ENCODE results near the gene TRAPPC3. TPM values are rescaled to one million over a fixed set of nuclear protein-coding genes. Genes with fewer than 3 reads are reported as not detected.
A peak's percentile ranks its signal among the peaks of the same experiment; 100 is the strongest.
"Not testable (repeated sequence)": the region's sequence is repeated elsewhere in the genome, so short reads cannot be mapped to it uniquely, and the experiment has no call there.

Gene TRAPPC3
- polyA plus RNA-seq, 3 donors from 2014 or later: 113 to 219 (median 129) TPM

DNA sequence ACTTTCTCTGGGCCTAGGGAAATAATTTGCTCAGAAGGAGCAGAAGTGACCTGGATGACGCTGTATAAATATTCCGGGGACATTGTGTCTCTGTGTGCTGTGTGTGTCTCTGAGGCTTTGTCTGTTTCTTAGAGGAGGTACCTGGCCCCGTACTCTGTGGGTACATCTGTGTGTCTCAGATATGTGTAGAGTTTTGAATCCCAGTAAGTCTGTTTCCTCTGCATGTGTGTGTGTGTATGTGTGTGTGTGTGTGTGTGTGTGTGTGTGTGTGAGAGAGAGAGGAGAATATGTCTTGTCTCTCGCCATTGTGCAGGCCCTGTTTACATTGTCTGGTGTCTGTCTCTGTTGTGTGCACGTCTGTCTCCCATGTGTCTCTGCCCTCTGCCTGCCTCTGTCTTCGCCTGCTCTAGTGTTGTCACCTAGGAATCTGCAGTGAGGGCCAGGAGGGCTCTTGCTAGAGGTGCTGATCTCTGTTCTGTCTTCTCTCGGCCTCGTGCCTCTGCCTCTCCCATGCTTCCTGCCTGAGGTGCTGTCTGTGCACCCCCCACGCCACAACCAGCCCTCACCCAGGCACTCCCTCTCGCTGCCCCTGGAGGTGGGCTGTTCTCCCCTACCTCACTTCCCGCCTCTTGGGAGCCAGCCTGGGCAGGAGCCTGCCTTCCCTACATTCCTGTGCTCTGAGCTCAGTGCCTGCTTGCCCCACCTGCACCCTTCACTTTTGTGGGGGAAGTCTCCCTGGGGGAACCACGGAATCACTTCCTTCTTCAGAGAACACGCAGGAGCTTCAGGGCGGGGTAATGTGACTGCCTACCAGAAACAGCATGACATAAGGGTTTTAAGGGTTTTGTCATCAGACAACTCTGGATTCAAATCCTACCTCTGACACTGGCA, 12.6 kb upstream of the TRAPPC3 start:
- peaks cover 3 to 12% (median 4%) of the 10 kb centered on the region in 3 donors for H3K27me3 Mint-ChIP-seq (ENCODE audit: low read depth in 3 of 3)
- H3K9me3 Mint-ChIP-seq: no peaks in the 10 kb centered on the region
- peak; percentile 39 to 46 (median 44) for DNase-seq
- H3K4me1 Mint-ChIP-seq: peaks cover 83 to 90% of the 10 kb centered on the region in 2 donors
- peaks cover 4 to 8% (median 4%) of the 10 kb centered on the region in 3 donors for H3K36me3 Mint-ChIP-seq
- peak overlapping the region; percentile 73 to 85 (median 75) for H3K4me3 Mint-ChIP-seq
- H3K27ac Mint-ChIP-seq: peak overlapping the region; percentile 89 to 99 (median 97)

DNA sequence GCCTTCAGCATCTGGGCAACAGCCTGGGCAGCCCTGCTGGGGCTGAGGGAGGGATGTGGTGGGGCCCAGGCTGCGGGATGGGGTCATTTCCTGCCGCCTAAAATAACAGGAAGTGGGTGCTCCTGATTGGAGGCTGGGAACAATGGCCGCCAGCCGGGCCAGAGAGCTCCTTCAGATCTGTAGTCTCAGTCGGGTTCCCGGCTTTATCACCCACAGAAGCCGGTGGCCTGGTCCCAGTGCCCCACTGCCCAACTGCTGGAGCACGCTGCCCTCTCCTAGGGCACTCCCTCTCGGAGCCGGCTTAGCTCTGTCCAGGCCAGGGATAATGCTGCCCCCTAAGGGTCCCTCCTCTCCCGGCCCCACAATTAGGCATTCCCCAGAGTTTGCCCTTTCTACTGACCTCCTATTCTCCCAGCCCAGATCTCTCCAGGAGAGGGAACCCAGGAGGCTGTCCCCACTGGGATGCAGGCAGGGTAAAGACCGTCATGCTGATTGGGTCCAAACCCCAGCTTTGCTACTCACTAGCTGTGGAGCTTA, 11.7 kb upstream of the TRAPPC3 start:
- peak; percentile 70 to 73 (median 72) for DNase-seq
- peak overlapping the region; percentile 73 to 85 (median 75) for H3K4me3 Mint-ChIP-seq
- H3K36me3 Mint-ChIP-seq: peaks cover 0 to 4% (median 3%) of the 10 kb centered on the region in 3 donors
- H3K27ac Mint-ChIP-seq: peak overlapping the region; percentile 89 to 99 (median 97)
- no peaks in the 10 kb centered on the region for H3K9me3 Mint-ChIP-seq
- peaks cover 77 to 82% of the 10 kb centered on the region in 2 donors for H3K4me1 Mint-ChIP-seq
- H3K27me3 Mint-ChIP-seq (ENCODE audit: low read depth in 3 of 3): peaks cover 3 to 16% (median 4%) of the 10 kb centered on the region in 3 donors

DNA sequence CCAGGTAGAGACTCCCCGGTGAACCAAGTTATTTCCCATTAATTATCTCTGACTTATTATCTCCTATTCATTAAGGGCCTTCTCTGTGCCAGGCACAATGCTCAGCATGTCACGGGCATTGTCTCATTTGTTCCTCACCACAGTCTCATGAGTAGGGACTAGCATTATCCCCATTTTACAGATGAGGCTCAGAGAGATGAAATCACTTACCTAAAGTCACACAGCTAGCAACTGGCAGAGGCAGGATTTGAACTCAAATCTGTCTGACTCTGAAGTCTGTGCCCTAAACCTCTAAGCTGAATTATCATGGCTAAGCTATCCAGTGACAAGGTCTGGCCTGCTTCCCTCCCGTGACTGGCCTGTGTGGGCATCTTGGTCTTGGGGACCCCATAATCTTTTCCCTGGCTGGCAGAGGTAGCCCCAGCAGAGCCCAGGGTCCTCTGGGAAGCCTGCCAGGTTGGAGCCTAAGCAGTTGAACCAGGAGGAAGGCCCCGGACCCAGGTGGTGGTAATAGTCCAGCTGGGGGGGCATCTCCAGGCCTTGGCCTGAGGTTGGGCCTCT, 11.2 kb upstream of the TRAPPC3 start:
- Mint-ChIP-seq H3K4me1 (peaks cover 74 to 78% of the 10 kb centered on the region in 2 donors), H3K36me3 (peaks cover 0 to 4% (median 3%) of the 10 kb centered on the region in 3 donors), H3K9me3 (no peaks in the 10 kb centered on the region), H3K4me3 (peak overlapping the region; percentile 73 to 85 (median 75)), H3K27ac (peak overlapping the region; percentile 89 to 99 (median 97)), H3K27me3 (ENCODE audit: low read depth in 3 of 3) (peaks cover 3 to 15% (median 4%) of the 10 kb centered on the region in 3 donors)
- no peak for DNase-seq

- no peak for DNase-seq
- H3K9me3 Mint-ChIP-seq: no peaks in the 10 kb centered on the region
- H3K36me3 Mint-ChIP-seq: peaks cover 0 to 4% (median 3%) of the 10 kb centered on the region in 3 donors
- peaks cover 76 to 77% of the 10 kb centered on the region in 2 donors for H3K4me1 Mint-ChIP-seq
- H3K27ac Mint-ChIP-seq: peak overlapping the region; percentile 89 to 99 (median 97)
- peak overlapping the region; percentile 73 to 85 (median 75) for H3K4me3 Mint-ChIP-seq
- peaks cover 3 to 15% (median 4%) of the 10 kb centered on the region in 3 donors for H3K27me3 Mint-ChIP-seq (ENCODE audit: low read depth in 3 of 3)
Observed at GRCh38 chr1:36159614-36160387, 10.5 kb upstream of the TRAPPC3 start.

- peaks cover 74 to 75% of the 10 kb centered on the region in 2 donors for H3K4me1 Mint-ChIP-seq
- not testable (repeated sequence) for DNase-seq, H3K36me3 Mint-ChIP-seq, H3K9me3 Mint-ChIP-seq
- H3K4me3 Mint-ChIP-seq: peak overlapping the region; percentile 84 to 92 (median 89)
- peak overlapping the region; percentile 89 to 99 (median 94) for H3K27ac Mint-ChIP-seq
- peaks cover 3 to 13% (median 4%) of the 10 kb centered on the region in 3 donors for H3K27me3 Mint-ChIP-seq (ENCODE audit: low read depth in 3 of 3)
Observed at GRCh38 chr1:36158827-36159252, 9.6 kb upstream of the TRAPPC3 start.

GRCh38 chr1:36157973-36158826, 8.9 kb upstream of the TRAPPC3 start:
- Mint-ChIP-seq H3K27ac (peak overlapping the region; percentile 84 to 92 (median 89)), H3K27me3 (ENCODE audit: low read depth in 3 of 3) (peaks cover 3 to 13% (median 4%) of the 10 kb centered on the region in 3 donors), H3K9me3 (no peaks in the 10 kb centered on the region), H3K4me1 (peaks cover 78% of the 10 kb centered on the region in 2 donors), H3K4me3 (peak overlapping the region; percentile 84 to 92 (median 89)), H3K36me3 (peaks cover 0 to 3% (median 0%) of the 10 kb centered on the region in 3 donors)
- no peak for DNase-seq

DNA sequence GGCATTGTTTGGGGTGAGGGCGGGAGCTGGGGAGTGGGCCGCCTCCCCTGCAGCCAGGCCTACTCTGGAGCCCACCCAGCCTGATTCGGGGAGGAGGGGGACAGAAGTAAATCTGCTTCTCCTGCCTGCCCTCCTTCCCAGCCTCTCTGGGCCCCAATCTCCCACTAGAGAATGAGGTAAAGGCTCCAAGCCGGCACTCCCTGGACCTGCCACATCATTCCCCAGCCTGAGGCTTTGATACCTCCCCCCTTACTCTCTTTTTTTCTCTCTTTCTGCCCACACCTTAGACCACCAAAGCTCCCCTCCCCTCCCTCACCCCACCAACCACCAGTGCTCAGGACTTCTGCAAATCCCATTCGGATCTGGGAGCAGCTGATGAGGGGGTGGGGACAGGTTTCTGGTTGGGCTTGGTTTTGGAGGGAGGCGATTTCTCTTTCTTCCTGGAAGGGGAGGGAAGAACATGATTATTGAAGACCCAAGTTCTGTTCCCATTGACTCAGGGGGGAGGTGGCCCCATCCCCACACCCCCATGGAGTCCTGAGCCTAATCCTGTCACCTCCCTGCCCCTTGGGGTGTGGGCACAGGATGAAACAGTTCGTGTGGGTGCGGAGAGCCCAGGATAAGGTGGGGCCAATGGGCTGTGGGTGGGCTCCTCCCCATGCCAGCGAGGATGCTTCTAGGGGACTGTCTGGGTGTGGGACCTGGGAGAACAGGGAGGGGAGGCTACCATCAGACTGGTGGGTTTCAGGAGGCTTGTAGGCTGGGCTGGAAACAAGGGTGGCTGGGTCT, 8.0 kb upstream of the TRAPPC3 start:
- Mint-ChIP-seq H3K9me3 (no peaks in the 10 kb centered on the region), H3K36me3 (peaks cover 0 to 3% (median 0%) of the 10 kb centered on the region in 3 donors), H3K4me3 (peak overlapping the region; percentile 84 to 92 (median 89)), H3K4me1 (peaks cover 77 to 78% of the 10 kb centered on the region in 2 donors), H3K27me3 (ENCODE audit: low read depth in 3 of 3) (peaks cover 3 to 13% (median 4%) of the 10 kb centered on the region in 3 donors), H3K27ac (peak overlapping the region; percentile 84 to 92 (median 89))
- no peak for DNase-seq

DNA sequence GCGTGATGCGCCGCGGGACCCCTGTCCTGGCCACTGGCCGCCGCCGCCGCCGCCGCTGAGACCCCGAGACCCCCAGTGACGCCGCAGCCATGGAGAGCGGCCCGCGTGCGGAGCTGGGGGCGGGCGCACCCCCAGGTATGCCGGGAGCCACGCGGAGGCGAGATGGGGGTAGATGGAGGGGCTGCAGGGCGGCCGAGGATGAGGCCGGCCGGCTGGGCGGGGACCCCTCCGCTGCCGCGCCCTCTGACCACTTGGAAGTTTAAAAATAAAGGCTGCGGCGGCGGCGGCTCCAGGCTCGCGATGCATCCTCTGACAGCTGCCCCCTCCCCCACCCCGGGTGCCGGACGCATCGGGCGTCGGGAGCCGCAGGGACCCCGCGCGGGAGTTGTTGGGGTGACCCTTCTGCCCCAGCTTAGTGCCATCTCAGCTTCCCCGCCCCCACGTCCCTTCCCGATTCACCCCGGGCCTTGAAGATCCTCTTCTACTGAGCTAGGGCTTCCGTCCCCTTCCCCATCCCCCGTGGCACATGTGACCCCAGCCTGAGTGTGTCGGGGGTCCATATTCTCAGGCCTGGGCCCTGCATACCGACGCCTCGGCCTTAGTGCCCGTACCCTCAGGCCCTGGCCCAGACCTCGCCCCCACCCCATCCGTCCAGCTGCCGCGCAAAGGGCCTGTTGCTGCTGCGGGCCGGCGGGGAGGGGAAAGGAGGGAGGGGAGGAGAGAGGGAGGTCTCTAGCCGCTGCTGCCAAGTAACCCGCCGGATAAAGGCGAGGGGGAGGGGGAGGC, 7.2 kb upstream of the TRAPPC3 start:
- peaks cover 0 to 3% (median 0%) of the 10 kb centered on the region in 3 donors for H3K36me3 Mint-ChIP-seq
- peaks cover 76 to 78% of the 10 kb centered on the region in 2 donors for H3K4me1 Mint-ChIP-seq
- peak; percentile 55 to 61 (median 59) for DNase-seq

DNA sequence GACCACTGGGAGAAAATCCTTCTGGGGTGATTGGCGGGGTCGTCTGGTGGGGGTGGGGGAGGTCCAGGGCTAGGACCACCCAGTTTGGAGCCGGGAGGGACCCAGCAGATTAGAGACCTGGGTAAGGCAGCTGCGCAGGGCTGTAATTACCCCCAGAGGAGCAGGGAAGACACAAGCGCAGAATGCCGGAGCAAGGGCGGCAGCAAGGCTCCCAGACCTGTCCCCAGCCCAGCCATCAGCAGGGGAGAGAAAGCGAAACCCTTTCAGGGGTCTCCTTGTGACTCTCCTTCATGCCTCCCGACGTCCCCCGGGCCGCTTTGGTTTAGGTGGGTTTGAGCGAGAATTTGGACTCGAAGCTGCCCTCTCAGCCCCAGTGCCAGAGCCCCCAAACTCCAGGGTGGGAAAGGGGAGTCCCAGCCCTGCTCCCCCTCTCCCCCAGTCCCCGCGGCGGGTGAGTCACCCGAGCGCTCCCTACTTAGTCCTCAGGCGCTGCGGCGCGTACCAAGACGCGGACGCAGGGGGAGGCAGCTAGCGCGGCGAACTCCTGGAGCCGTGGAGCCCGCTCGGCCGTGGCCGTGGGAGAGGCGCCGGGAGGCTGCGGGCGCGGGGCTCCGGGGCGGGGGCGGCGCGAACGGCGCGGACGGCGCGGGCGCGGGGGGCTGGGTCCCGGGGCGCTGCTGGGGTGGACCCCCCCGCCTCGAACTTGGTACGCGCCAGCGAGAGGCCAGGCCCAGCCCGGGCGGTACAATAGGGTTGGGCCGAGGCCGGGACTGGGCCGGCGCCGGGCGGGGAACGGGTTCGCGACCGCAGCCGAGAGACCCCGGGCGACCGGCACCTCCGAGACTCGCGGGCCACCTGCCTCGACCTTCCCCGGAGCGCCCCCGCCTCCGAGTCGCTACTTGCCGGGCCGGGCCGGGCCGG, 6.4 kb upstream of the TRAPPC3 start, which contains the start of gene MAP7D1:
MAP7D1 (plus strand) TSS at position 753 of the 921 bp plus-strand sequence. CDS start 258 bp downstream, outside the sequence.
- H3K27ac Mint-ChIP-seq: peak within 1 kb of the TSS; percentile 91 to 99 (median 97)
- peak within 1 kb of the TSS; percentile 84 to 92 (median 89) for H3K4me3 Mint-ChIP-seq
- peaks cover 0 to 3% (median 0%) of the 10 kb centered on the region in 3 donors for H3K36me3 Mint-ChIP-seq
- peaks cover 2 to 9% (median 4%) of the 10 kb centered on the region in 3 donors for H3K27me3 Mint-ChIP-seq (ENCODE audit: low read depth in 3 of 3)
- no peaks in the 10 kb centered on the region for H3K9me3 Mint-ChIP-seq
- DNase-seq: peak; percentile 90 to 92 (median 91)
- H3K4me1 Mint-ChIP-seq: peaks cover 75 to 78% of the 10 kb centered on the region in 2 donors

More for the DNA sequence above, 7.2 kb upstream of the TRAPPC3 start:
- Mint-ChIP-seq H3K9me3 (no peaks in the 10 kb centered on the region), H3K27ac (peak overlapping the region; percentile 84 to 92 (median 89)), H3K27me3 (ENCODE audit: low read depth in 3 of 3) (peaks cover 4 to 9% (median 4%) of the 10 kb centered on the region in 3 donors), H3K4me3 (peak overlapping the region; percentile 84 to 92 (median 89))

GRCh38 chr1:36154765-36155407, 5.6 kb upstream of the TRAPPC3 start:
- H3K36me3 Mint-ChIP-seq: peaks cover 0 to 3% (median 0%) of the 10 kb centered on the region in 3 donors
- no peaks in the 10 kb centered on the region for H3K9me3 Mint-ChIP-seq
- peak overlapping the region; percentile 81 to 88 (median 86) for H3K4me3 Mint-ChIP-seq
- DNase-seq: no peak
- peaks cover 2 to 9% (median 4%) of the 10 kb centered on the region in 3 donors for H3K27me3 Mint-ChIP-seq (ENCODE audit: low read depth in 3 of 3)
- peaks cover 75 to 78% of the 10 kb centered on the region in 2 donors for H3K4me1 Mint-ChIP-seq
- peak overlapping the region; percentile 91 to 99 (median 97) for H3K27ac Mint-ChIP-seq

All from immature natural killer cell (primary cell).